ENCODE data around the gene CFAP61. TPM values are rescaled to one million over a fixed set of nuclear protein-coding genes. Genes with fewer than 3 reads are reported as not detected.

The CFAP61 gene
- total and polyA plus RNA-seq, 2 experiments from 2014 or later = 0.21 TPM; not detected in 1

DNA sequence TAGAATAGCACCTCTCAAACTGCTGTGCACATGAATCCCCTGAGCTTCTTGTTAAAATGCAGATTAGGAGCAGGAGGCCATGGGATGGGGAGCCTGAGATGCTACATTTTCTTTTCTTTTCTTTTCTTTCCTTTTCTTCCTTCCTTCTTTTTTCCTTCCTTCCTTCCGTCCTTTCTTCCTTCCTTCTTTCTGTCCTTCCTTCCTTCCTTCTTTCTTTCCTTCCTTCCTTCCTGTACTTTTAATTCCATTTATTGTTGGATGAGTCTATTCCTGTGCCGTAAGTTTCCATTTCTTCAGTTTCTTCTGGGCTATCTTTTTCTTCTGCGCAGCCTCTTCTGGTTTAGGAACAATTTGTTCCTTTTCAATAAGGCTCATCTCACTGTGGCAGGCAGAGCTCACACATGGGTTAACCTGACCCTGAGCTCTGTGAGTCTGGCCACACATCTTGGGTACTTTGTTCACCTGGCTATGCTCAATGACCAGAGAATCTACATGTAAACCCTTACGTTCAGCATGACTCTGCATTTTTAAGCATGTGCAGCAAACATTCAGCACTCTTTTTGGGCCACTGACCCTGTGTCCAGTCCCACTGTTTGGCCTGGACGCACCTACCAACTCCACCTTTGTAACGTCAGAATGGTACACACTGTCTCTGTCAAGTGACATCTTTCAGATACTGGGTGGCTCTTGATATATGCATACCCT, 200.9 kb downstream of the CFAP61 start:
- Histone ChIP-seq H3K4me1 (ENCODE audit: insufficient read depth) (peaks cover 5% of the 10 kb centered on the region), H3K9me2 (ENCODE audit: insufficient read depth) (peaks cover 4% of the 10 kb centered on the region; the same call in 1 of the 2 replicates), H3K4me3 (no peak overlapping the region), H4K20me1 (replicated peaks; ENCODE audit: insufficient read depth) (no peaks in the 10 kb centered on the region), H2AFZ (peak overlapping the region; percentile 32; the same call in 1 of the 2 replicates), H3F3A (replicated peaks; ENCODE audit: low read depth) (no peaks in the 10 kb centered on the region), H3K27ac (ENCODE audit: low read depth) (no peak overlapping the region), H3K36me3 (ENCODE audit: insufficient read depth) (no peaks in the 10 kb centered on the region), H3K79me2 (replicated peaks; ENCODE audit: insufficient read depth) (no peaks in the 10 kb centered on the region), H3K27me3 (ENCODE audit: insufficient read depth) (no peaks in the 10 kb centered on the region), H3K4me2 (no peak overlapping the region)
- Mint-ChIP-seq H3K27me3 (ENCODE audit: insufficient read depth, low read depth, poor library complexity) (peaks cover 2% of the 10 kb centered on the region), H3K9me3 (no peaks in the 10 kb centered on the region), H3K36me3 (ENCODE audit: low read depth) (no peaks in the 10 kb centered on the region), H3K4me3 (no peak overlapping the region), H3K4me1 (peaks cover 7% of the 10 kb centered on the region), H3K27ac (no peak overlapping the region)
- DNase-seq (ENCODE audit: low spot score) (no peak), ATAC-seq (no peak)
- TF ChIP-seq EZH2 (IDR thresholded peaks at IDR 0.05; ENCODE audit: low read depth, unreplicated experiment) (no peak), POLR2AphosphoS5 (IDR thresholded peaks at IDR 0.05; ENCODE audit: low read depth) (no peak), JUNB (IDR thresholded peaks at IDR 0.05; ENCODE audit: unreplicated experiment) (no peak), STAT1 (IDR thresholded peaks at IDR 0.05; ENCODE audit: unreplicated experiment) (no peak), EZH2phosphoT487 (IDR thresholded peaks at IDR 0.05; ENCODE audit: unreplicated experiment) (no peak), ZNF114 (CRISPR knock-in tag; IDR thresholded peaks at IDR 0.05) (no peak), ZNF331 (CRISPR knock-in tag; IDR thresholded peaks at IDR 0.05; ENCODE audit: low read depth) (no peak), NANOG (IDR thresholded peaks at IDR 0.05; ENCODE audit: borderline replicate concordance) (no peak), CREB1 (CRISPR knock-in tag; IDR thresholded peaks at IDR 0.05; ENCODE audit: low read depth) (no peak)
- TF ChIP-seq, protein P1, sequence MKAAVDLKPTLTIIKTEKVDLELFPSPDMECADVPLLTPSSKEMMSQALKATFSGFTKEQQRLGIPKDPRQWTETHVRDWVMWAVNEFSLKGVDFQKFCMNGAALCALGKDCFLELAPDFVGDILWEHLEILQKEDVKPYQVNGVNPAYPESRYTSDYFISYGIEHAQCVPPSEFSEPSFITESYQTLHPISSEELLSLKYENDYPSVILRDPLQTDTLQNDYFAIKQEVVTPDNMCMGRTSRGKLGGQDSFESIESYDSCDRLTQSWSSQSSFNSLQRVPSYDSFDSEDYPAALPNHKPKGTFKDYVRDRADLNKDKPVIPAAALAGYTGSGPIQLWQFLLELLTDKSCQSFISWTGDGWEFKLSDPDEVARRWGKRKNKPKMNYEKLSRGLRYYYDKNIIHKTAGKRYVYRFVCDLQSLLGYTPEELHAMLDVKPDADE (IDR thresholded peaks at IDR 0.05) = no peak
- TF ChIP-seq, protein P2, sequence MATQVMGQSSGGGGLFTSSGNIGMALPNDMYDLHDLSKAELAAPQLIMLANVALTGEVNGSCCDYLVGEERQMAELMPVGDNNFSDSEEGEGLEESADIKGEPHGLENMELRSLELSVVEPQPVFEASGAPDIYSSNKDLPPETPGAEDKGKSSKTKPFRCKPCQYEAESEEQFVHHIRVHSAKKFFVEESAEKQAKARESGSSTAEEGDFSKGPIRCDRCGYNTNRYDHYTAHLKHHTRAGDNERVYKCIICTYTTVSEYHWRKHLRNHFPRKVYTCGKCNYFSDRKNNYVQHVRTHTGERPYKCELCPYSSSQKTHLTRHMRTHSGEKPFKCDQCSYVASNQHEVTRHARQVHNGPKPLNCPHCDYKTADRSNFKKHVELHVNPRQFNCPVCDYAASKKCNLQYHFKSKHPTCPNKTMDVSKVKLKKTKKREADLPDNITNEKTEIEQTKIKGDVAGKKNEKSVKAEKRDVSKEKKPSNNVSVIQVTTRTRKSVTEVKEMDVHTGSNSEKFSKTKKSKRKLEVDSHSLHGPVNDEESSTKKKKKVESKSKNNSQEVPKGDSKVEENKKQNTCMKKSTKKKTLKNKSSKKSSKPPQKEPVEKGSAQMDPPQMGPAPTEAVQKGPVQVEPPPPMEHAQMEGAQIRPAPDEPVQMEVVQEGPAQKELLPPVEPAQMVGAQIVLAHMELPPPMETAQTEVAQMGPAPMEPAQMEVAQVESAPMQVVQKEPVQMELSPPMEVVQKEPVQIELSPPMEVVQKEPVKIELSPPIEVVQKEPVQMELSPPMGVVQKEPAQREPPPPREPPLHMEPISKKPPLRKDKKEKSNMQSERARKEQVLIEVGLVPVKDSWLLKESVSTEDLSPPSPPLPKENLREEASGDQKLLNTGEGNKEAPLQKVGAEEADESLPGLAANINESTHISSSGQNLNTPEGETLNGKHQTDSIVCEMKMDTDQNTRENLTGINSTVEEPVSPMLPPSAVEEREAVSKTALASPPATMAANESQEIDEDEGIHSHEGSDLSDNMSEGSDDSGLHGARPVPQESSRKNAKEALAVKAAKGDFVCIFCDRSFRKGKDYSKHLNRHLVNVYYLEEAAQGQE (IDR thresholded peaks at IDR 0.05; ENCODE audit: unreplicated experiment) = no peak
- TF ChIP-seq, protein P3, sequence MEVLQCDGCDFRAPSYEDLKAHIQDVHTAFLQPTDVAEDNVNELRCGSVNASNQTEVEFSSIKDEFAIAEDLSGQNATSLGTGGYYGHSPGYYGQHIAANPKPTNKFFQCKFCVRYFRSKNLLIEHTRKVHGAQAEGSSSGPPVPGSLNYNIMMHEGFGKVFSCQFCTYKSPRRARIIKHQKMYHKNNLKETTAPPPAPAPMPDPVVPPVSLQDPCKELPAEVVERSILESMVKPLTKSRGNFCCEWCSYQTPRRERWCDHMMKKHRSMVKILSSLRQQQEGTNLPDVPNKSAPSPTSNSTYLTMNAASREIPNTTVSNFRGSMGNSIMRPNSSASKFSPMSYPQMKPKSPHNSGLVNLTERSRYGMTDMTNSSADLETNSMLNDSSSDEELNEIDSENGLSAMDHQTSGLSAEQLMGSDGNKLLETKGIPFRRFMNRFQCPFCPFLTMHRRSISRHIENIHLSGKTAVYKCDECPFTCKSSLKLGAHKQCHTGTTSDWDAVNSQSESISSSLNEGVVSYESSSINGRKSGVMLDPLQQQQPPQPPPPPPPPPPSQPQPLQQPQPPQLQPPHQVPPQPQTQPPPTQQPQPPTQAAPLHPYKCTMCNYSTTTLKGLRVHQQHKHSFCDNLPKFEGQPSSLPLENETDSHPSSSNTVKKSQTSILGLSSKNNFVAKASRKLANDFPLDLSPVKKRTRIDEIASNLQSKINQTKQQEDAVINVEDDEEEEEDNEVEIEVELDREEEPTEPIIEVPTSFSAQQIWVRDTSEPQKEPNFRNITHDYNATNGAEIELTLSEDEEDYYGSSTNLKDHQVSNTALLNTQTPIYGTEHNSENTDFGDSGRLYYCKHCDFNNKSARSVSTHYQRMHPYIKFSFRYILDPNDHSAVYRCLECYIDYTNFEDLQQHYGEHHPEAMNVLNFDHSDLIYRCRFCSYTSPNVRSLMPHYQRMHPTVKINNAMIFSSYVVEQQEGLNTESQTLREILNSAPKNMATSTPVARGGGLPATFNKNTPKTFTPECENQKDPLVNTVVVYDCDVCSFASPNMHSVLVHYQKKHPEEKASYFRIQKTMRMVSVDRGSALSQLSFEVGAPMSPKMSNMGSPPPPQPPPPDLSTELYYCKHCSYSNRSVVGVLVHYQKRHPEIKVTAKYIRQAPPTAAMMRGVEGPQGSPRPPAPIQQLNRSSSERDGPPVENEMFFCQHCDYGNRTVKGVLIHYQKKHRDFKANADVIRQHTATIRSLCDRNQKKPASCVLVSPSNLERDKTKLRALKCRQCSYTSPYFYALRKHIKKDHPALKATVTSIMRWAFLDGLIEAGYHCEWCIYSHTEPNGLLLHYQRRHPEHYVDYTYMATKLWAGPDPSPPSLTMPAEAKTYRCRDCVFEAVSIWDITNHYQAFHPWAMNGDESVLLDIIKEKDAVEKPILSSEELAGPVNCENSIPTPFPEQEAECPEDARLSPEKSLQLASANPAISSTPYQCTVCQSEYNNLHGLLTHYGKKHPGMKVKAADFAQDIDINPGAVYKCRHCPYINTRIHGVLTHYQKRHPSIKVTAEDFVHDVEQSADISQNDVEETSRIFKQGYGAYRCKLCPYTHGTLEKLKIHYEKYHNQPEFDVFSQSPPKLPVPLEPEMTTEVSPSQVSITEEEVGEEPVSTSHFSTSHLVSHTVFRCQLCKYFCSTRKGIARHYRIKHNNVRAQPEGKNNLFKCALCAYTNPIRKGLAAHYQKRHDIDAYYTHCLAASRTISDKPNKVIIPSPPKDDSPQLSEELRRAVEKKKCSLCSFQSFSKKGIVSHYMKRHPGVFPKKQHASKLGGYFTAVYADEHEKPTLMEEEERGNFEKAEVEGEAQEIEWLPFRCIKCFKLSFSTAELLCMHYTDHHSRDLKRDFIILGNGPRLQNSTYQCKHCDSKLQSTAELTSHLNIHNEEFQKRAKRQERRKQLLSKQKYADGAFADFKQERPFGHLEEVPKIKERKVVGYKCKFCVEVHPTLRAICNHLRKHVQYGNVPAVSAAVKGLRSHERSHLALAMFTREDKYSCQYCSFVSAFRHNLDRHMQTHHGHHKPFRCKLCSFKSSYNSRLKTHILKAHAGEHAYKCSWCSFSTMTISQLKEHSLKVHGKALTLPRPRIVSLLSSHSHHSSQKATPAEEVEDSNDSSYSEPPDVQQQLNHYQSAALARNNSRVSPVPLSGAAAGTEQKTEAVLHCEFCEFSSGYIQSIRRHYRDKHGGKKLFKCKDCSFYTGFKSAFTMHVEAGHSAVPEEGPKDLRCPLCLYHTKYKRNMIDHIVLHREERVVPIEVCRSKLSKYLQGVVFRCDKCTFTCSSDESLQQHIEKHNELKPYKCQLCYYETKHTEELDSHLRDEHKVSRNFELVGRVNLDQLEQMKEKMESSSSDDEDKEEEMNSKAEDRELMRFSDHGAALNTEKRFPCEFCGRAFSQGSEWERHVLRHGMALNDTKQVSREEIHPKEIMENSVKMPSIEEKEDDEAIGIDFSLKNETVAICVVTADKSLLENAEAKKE (CRISPR knock-in tag; IDR thresholded peaks at IDR 0.05) = no peak
- TF ChIP-seq, protein P4, sequence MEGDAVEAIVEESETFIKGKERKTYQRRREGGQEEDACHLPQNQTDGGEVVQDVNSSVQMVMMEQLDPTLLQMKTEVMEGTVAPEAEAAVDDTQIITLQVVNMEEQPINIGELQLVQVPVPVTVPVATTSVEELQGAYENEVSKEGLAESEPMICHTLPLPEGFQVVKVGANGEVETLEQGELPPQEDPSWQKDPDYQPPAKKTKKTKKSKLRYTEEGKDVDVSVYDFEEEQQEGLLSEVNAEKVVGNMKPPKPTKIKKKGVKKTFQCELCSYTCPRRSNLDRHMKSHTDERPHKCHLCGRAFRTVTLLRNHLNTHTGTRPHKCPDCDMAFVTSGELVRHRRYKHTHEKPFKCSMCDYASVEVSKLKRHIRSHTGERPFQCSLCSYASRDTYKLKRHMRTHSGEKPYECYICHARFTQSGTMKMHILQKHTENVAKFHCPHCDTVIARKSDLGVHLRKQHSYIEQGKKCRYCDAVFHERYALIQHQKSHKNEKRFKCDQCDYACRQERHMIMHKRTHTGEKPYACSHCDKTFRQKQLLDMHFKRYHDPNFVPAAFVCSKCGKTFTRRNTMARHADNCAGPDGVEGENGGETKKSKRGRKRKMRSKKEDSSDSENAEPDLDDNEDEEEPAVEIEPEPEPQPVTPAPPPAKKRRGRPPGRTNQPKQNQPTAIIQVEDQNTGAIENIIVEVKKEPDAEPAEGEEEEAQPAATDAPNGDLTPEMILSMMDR (conservative IDR thresholded peaks at IDR 0.05; ENCODE audit: low read depth in 2 of 2) = no peak

Data from GM23338 (cell line).